Measurements from ENCODE around the gene RPL7A.
"Not testable (repeated sequence)": the region's sequence is repeated elsewhere in the genome, so short reads cannot be mapped to it uniquely, and the experiment has no call there.

Gene RPL7A

GRCh38 chr9:133391449-133391848, 43.4 kb downstream of the RPL7A start:
- not testable (repeated sequence) for DNase-seq

GRCh38 chr9:133392308-133392707, 44.3 kb downstream of the RPL7A start:
- not testable (repeated sequence) for DNase-seq

- DNase-seq, result no peak
Measured at GRCh38 chr9:133393399-133393798, 45.4 kb downstream of the RPL7A start.

GRCh38 chr9:133394687-133395271, 46.8 kb downstream of the RPL7A start:
- no peak for DNase-seq

GRCh38 chr9:133396952-133397351, 48.9 kb downstream of the RPL7A start:
- no peak for DNase-seq

GRCh38 chr9:133397370-133397769, 49.4 kb downstream of the RPL7A start:
- no peak for DNase-seq

GRCh38 chr9:133397895-133398294, 49.9 kb downstream of the RPL7A start:
- no peak for DNase-seq

GRCh38 chr9:133400292-133400691, 52.3 kb downstream of the RPL7A start:
- DNase-seq, result no peak
